Jurkat, Clone E6-1 (cell line): Measurements from ENCODE around the gene GRIFIN. TPM values are rescaled to one million over a fixed set of nuclear protein-coding genes. Genes with fewer than 3 reads are reported as not detected.

Experiments used
- DNase-seq: peaks from one replicate; pipeline ENCODE4 v3.0.0-alpha.2; 2011; ENCODE audit warnings: low read depth, low spot score
- H3K4me3 ChIP-seq: 2 replicates; pipeline ENCODE4 v1.5.1; 2011; ENCODE audit warnings: mild to moderate bottlenecking, low read length, control low read depth, moderate library complexity
- polyA plus RNA-seq: library from polyadenylated mRNA; unstranded; fragments of >200 nt; gene quantifications from one replicate; pipeline ENCODE4 v1.2.1, GENCODE V29; 2012; ENCODE audit warnings: missing spikeins; ENCODE audit not compliant: insufficient read length, insufficient read depth

Gene GRIFIN, protein sequence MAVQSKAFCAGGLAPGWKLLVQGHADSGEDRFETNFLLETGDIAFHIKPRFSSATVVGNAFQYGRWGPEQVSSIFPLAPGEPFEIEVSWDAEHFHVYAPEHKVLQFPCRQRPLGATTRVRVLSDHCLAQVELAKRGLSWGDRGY
- polyA plus RNA-seq: not detected

DNA sequence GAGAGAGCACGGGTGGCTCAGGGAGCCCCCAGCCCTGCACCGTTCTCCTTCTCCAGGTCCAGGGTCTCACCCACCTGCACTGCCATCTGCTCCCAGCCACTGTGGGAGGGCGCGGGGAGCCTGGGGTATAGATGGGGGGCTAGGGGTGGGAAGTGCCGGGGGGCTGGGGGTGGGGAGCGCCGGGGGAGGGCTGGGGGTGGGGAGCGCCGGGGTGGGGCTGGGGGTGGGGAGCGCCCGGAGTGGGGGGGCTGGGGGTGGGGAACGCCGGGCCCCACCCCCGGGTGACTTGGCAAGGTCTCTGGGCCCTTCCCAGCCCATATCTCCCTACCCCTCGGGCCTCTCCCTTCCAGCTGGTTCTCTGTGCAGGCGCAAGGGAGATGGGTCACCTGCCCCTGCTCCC is at the start of gene GRIFIN:
TSS of gene GRIFIN (minus strand) at position 101 of the 400 bp plus-strand sequence. CDS start at position 86, 15 bp downstream.
- no peak for DNase-seq
- H3K4me3 ChIP-seq: no peak within 1 kb of the TSS

- DNase-seq: no peak
- no peak overlapping the region for H3K4me3 ChIP-seq
These were observed 48.8 kb upstream of the GRIFIN start for GRCh38 chr7:2524808-2525657.

DNA sequence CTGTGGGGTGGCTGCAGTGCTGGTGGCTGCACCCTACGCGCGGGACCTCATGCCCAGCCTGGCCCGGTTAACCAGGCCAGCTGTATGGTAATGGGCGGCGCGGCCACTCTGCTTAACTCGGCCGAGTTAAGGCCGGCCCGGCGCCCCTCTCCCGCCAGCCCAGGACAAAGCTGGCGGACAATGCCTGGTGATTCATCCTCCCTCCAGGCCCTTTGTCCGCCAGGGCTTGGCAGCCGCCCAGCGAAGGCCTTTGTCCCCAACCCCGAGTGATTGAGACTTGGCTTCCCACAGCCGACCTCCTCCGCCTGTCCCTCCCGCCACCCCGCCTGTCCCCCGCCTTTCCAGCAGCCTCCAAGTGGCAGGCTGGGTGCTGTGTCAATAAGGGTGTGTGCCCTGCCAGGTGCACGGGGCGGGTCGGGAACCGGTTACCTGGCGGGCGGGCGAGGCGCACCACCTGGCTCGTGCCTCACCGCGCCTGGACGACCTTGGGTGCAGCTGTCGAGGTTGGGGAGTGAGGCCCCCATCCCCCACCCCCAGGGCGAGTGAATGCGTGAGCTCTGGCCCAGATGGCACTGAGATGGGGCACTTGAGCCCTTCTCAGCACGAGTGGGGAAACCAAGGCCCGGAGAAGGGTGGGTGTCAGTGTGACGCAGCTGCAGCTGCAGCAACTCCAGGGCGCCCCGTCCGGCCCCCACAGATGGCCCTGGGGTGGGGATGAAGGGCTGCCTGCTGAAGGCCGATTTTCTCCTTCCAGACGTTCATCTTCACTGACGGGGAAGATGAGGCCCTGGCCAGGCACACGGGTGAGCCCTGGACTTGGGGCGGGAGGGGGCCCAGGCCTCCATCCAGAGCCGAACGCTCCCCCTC is 48.0 kb upstream of the GRIFIN start:
- no peak overlapping the region for H3K4me3 ChIP-seq
- DNase-seq: no peak

DNA sequence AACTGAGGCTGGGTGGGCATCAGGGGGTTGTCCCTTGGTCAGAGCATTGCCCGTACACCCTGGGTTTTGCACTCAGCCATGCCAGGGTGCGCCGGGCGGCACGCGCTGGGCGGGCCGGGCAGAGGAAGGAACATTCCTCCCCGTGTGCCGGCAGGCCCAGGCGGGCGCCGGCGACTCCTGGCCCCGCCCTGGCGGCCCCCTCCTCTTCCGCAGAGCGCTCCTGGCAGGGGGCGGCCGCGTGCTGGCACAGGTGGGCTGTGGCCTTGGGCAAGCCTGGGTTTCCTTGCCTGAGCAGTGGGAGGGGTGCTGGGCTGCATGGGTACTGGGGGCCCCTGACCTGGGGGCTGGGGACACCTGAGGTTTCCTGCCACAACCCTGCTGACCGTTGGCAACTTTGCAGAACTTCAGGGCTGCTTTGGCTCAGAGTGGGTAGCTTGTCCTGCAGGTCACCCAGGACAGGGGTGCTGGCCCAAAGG is 47.3 kb upstream of the GRIFIN start:
- no peak overlapping the region for H3K4me3 ChIP-seq
- DNase-seq: no peak

- no peak for DNase-seq
- H3K4me3 ChIP-seq: no peak overlapping the region
These were observed 46.7 kb upstream of the GRIFIN start for GRCh38 chr7:2522780-2523433.

- peak; percentile 31 for DNase-seq
- H3K4me3 ChIP-seq: no peak overlapping the region
These were observed 45.9 kb upstream of the GRIFIN start for GRCh38 chr7:2521952-2522591.

DNA sequence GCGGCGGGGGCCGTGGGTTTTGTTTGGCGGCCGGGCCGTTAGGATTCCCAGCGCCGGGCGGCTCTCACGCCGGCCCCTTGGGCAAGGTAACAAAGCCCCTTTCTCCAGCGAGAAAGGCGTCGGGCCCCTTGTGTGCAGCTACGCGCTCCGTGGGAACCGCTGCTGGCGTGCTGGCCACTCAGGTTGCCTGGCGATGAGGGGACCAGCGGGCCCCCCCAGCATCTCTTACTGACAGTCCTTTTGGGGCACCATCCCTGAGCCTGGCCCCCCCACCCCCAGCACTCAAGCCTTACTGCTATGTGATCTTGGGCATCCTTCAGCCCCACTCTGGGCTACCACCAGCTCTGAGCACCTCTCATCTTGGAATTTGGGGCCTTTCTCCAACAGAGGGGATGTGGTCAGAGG is 45.1 kb upstream of the GRIFIN start:
- no peak overlapping the region for H3K4me3 ChIP-seq

GRCh38 chr7:2520761-2521290 is 44.6 kb upstream of the GRIFIN start:
- H3K4me3 ChIP-seq: no peak overlapping the region

More for the DNA sequence above, 45.1 kb upstream of the GRIFIN start:
- no peak for DNase-seq

DNA sequence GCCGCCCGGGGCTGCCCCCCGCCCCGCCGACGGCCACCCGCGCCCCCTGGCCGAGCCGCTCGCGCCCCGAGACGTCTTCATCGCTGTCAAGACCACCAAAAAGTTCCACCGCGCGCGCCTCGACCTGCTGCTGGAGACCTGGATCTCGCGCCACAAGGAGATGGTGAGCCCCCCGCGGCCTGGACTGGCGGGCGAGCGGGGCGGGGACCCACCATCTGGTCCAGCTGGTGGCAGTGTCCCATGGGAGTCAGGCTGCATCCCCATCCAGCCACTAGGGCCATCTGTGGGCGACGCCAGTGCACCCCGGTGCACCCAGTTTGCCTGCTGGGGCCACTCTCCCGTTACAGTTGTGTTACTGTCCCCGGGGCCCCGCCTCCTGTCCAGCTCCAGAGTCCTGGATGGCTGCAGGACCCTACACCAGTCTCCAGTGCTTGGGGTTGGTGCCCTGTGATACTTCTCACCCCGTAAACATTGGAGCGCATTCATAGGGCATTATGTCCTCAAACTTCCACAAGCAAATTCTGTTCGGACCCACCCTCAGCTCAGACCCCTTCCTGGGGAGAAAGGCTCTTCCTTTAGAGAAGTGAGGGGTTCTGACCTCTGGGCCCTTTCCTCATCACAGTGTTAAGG is 44.0 kb upstream of the GRIFIN start:
- DNase-seq: no peak
- no peak overlapping the region for H3K4me3 ChIP-seq

More at GRCh38 chr7:2520761-2521290, 44.6 kb upstream of the GRIFIN start:
- no peak for DNase-seq

DNA sequence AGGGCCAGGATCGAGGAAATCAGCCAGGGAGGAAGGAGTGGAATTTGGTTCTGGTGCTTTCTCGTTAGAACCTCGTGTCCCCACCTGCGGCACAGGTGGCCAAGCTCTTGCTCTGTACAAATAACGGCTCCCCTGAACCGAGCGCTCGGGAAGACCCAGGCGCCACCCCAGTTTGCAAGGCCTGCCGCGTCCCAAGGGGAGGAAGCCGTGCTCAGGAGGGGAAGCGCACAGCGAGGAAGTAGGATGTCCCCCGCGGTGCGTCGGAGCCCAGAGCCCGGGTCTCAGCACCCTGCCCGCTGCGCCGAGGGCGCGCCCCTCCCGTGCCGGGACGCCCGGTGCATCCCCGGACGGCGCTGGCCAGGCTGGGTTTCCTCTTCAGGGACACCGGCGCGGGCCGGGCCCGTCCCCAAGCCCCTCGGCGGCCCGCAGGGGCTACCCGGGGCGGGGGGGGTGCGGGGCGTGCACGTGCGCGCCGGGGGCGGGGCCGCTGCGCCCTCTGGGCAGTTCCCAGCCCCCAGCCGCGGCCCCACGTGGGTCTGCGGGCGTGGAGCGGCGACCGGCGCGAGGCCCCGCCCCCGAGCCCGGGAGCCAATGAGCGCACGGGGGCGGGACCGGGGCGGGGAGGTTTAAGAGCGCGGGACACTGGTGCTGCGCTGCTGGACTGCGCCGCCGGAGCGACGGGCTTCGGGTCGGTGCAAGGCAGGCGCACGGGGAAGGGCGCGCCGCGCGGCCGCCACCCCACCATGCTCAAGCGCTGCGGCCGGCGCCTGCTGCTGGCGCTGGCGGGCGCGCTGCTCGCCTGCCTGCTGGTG is 43.1 kb upstream of the GRIFIN start, which contains the start of gene LFNG:
TSS of gene LFNG (plus strand) at position 656 of the 812 bp plus-strand sequence. CDS start at position 744, 88 bp downstream.
- DNase-seq: peak; percentile 61

GRCh38 chr7:2518737-2519118 is 42.5 kb upstream of the GRIFIN start:
- no peak for DNase-seq
- peak overlapping the region; percentile 48 for H3K4me3 ChIP-seq

More for the DNA sequence above, 43.1 kb upstream of the GRIFIN start, which contains the start of gene LFNG:
- peak within 1 kb of the TSS; percentile 48 for H3K4me3 ChIP-seq

DNA sequence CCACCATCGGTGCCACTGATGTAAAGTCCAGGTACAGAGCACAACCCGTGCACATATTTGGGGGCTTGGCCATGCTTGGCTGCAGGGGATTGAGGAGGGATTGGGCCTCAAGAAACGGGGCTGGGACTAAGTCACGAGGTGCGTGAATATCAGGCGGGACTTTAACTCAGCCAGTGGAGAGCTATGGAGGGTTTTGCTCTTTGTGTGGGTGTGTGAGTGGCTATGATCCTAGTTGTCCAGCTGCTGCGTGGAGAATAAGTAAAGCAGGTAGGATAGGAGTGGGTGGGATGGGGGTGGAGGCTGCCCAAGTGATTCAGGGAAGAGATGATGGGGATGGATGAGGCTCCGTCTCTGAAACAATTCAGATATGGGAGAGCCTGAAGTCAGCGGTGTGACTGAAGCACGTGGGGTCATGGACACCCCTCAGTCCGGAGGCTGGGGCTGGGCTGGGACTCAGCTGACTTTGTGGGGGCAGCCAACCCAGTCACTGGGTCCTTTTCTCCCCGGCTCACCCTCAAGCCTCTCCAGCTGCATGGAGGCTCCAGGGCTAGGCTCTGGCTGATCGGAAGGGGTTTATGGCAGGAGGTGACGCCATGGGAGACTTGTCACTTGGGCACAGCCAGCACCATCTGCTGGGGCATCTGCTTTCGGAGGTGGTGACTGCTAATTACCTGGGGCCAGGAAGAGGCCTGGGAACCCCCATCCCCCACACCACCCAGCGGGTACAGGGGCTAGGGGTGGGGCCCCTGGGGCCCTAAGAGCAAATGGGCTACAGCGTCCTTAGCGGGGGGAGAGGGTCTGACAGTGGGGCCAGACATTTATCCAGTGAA is 41.7 kb upstream of the GRIFIN start:
- no peak overlapping the region for H3K4me3 ChIP-seq
- DNase-seq: no peak

DNA sequence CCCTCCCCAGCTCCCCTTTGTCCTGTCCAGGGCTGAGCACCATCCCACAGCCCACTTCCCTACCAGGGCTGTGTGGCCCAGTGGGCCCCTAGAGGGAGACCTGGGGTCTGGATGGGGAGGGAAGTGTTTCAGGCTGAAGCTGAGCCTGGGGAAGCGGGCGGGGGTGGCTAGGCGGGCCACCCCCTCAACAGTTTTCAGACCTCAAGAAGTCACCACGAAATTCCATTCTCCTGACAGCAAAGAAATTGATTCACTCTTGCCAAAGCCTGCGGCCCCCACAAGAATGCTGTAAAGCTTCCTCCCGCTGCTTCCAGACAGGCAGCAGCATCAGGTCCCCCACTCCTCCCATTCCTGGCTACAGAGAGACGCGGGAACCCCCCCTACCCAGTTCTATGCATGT is 40.8 kb upstream of the GRIFIN start:
- H3K4me3 ChIP-seq: no peak overlapping the region
- no peak for DNase-seq

DNA sequence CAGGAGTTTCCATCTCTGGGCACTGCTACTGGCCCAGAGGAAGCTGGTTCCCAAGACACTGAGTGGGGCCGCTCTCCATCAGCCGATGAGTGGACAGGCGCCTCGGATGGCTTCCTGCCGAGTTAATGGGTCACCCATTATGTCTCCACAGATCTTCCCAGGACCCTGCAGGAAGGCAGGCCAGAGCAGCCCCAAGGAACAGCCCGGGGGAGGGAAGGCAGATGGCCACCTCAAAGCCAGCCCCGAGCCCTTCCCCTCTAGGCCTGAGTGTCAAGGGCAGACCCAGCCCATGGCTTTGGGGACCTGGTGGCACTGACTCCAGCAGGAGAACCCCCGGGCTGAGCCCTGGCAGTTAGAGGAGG is 40.0 kb upstream of the GRIFIN start:
- H3K4me3 ChIP-seq: no peak overlapping the region
- no peak for DNase-seq

DNA sequence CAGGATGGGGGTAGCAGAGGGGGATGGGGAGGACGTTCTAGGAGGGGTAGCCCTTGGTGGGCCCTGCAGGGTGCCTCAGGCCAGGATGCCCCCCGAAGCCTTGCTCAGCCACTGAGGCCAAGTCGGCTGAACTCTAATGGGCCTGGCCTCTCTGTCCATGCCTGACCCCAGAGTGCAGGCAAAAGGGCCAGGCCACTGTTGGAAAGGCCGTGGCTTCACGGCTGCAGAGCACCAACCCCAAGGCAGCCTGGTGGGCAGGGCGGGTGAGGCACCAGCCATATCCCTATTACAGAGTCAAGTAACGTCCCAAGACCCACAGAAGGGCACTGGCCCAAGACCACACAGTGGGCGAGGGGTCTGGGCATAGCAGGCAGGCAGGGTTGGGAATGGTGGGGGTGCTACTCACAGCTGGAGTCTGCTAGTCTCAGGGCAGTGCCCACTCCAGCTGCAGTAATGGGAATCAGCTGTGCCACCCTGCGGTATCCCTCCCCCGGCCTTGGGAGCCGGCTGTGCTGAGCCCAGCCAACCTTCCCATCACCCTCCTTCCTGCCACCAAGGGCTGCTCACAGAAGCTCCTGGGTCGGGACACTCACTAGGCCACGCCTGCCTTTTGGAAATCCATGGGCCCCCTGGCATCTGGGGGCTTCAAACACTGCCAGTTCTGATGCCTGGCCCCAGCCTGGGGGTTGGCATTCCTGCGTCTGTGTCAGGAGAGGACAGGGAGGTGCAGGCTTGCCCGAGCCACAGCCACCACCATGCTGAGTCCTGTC is 39.4 kb upstream of the GRIFIN start:
- DNase-seq: no peak
- H3K4me3 ChIP-seq: no peak overlapping the region
